HFFc6 (cell line): ENCODE data around the gene HSF5. TPM values are rescaled to one million over a fixed set of nuclear protein-coding genes. Genes with fewer than 3 reads are reported as not detected.
"Not testable (repeated sequence)": the region's sequence is repeated elsewhere in the genome, so short reads cannot be mapped to it uniquely, and the experiment has no call there.

Experiments
- DNase-seq: peaks from one replicate; pipeline ENCODE4 v3.0.0-alpha.2; 2018
- H3K27ac Mint-ChIP-seq: 2 replicates; pipeline ENCODE4 v1.8.0; 2020; ENCODE audit warnings: mild to moderate bottlenecking, mixed read lengths
- H3K27me3 Mint-ChIP-seq: 2 replicates; pipeline ENCODE4 v1.8.0; 2021; ENCODE audit warnings: mild to moderate bottlenecking, moderate library complexity, mixed read lengths; ENCODE audit not compliant: insufficient read depth
- H3K36me3 Mint-ChIP-seq: 2 replicates; pipeline ENCODE4 v1.8.0; 2021; ENCODE audit warnings: low read depth, mixed read lengths
- H3K4me1 Mint-ChIP-seq: 2 replicates; pipeline ENCODE4 v1.8.0; 2020; ENCODE audit warnings: low read depth, mixed read lengths
- H3K4me3 Mint-ChIP-seq: 2 replicates; pipeline ENCODE4 v1.8.0; 2020; ENCODE audit warnings: mild to moderate bottlenecking, moderate library complexity, mixed read lengths
- H3K9me3 Mint-ChIP-seq: 2 replicates; pipeline ENCODE4 v1.8.0; 2020; ENCODE audit warnings: mild to moderate bottlenecking, mixed read lengths
- total RNA-seq, 6 experiments: library from RNA; stranded (reverse); fragmentation: NEBNext Ultra II Directional; extraction: Animal tissue kit (Norgen Biotek cat#: 25700); gene quantifications; 2 replicates in 1 of 6; 3 replicates in 5 of 6; pipeline ENCODE4 v1.2.3, GENCODE V29; 2021
- TF ChIP-seq, protein P1 (sequence below): fragments of 200-600 bp; sonication (generic); IDR thresholded peaks from 2 replicates; pipeline ENCODE4 v1.5.0; 2021; ENCODE audit warnings: antibody characterized with exemption, mild to moderate bottlenecking

Gene HSF5
- total RNA-seq, 6 experiments from 2014 or later: not detected

GRCh38 chr17:58402047-58402446, 86.2 kb downstream of the HSF5 start:
- peak; percentile 50 for DNase-seq
- Mint-ChIP-seq H3K27me3 (peaks cover 20% of the 10 kb centered on the region), H3K4me1 (peaks cover 17% of the 10 kb centered on the region), H3K4me3 (no peak overlapping the region), H3K9me3 (no peaks in the 10 kb centered on the region), H3K36me3 (no peaks in the 10 kb centered on the region), H3K27ac (peak overlapping the region; percentile 18; the same call in 1 of the 2 replicates)
- TF ChIP-seq, protein P1, sequence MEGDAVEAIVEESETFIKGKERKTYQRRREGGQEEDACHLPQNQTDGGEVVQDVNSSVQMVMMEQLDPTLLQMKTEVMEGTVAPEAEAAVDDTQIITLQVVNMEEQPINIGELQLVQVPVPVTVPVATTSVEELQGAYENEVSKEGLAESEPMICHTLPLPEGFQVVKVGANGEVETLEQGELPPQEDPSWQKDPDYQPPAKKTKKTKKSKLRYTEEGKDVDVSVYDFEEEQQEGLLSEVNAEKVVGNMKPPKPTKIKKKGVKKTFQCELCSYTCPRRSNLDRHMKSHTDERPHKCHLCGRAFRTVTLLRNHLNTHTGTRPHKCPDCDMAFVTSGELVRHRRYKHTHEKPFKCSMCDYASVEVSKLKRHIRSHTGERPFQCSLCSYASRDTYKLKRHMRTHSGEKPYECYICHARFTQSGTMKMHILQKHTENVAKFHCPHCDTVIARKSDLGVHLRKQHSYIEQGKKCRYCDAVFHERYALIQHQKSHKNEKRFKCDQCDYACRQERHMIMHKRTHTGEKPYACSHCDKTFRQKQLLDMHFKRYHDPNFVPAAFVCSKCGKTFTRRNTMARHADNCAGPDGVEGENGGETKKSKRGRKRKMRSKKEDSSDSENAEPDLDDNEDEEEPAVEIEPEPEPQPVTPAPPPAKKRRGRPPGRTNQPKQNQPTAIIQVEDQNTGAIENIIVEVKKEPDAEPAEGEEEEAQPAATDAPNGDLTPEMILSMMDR: no peak

DNA sequence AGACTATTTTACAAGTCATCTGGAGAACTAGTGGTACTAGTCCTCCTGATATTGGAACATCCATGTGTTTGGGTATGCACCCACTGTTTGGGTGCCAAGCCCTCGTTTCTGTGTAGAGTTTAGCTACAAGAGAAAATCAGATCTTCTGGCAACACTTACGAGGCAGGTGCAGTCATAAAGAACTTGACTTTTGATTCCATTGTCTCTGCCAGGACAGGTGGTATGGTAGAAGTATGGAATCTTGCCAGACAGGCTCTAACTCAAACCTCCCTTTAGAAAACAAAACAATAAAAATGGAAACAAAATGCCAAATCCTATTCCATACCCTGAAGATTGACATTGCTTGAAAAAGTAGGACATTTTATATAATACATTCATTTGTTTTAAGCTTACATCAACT, 86.9 kb downstream of the HSF5 start:
- Mint-ChIP-seq H3K9me3 (no peaks in the 10 kb centered on the region), H3K4me3 (no peak overlapping the region), H3K27ac (no peak overlapping the region), H3K36me3 (no peaks in the 10 kb centered on the region), H3K27me3 (peaks cover 20% of the 10 kb centered on the region), H3K4me1 (peaks cover 17% of the 10 kb centered on the region)
- no peak for DNase-seq
- TF ChIP-seq, protein P1: no peak

GRCh38 chr17:58400826-58401225, 87.4 kb downstream of the HSF5 start:
- Mint-ChIP-seq H3K9me3 (no peaks in the 10 kb centered on the region), H3K4me3 (no peak overlapping the region), H3K27me3 (peaks cover 20% of the 10 kb centered on the region), H3K27ac (no peak overlapping the region), H3K4me1 (peaks cover 17% of the 10 kb centered on the region), H3K36me3 (no peaks in the 10 kb centered on the region)
- no peak for DNase-seq
- TF ChIP-seq, protein P1: no peak

DNA sequence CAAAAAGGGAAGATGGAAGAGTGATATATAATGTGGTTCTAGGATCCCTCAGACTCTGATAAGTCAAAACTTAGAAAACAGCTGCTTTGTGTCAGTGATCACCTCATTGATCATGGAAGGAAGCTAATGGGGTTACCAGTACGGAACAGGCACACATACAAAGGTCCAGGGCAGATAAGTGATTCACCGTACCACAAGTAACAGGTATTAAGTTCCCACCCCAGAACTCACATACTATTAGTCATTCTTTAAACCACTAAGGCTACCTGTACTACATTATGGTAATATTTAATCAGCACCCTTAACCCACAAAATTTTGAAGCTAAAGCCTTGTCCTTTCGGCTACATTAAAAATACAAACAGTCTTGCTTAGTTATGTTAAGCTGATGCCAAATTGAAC, 88.2 kb downstream of the HSF5 start:
- H3K4me1 Mint-ChIP-seq: peaks cover 17% of the 10 kb centered on the region
- no peak for DNase-seq
- H3K27me3 Mint-ChIP-seq: peaks cover 20% of the 10 kb centered on the region
- no peak overlapping the region for H3K27ac Mint-ChIP-seq
- H3K36me3 Mint-ChIP-seq: no peaks in the 10 kb centered on the region
- no peaks in the 10 kb centered on the region for H3K9me3 Mint-ChIP-seq
- no peak overlapping the region for H3K4me3 Mint-ChIP-seq
- TF ChIP-seq, protein P1: no peak

DNA sequence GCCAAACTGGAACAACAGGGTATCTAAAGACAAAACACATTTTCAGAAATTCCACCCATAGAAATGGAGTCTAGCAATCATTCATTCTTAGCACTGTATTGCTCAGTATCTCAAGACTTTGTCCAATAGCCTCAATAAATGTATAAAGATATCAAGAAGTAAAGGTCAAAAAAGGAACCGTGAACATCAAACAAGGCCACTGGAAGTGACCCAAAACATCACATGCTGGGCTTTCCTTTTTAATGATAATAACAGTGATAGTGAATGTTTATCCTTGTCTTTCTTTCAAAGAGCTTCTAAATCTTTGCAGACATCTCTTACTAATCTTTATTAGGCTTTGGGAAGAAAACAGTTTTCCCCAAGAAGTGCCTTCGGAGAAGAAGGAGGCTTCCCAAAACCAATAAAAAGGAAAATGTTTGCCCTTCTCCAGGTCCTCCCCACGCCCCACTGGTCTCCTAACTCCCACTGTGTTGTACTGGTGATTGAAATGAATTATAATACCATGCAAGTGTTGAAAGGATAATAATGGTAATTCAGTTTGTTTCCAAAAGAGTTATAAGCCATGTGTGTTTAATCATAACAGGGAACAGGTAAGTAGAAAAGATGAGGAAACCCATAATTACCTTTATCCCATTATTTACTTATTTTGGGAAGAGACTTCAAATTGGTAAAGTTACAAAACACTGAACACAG, 89.5 kb downstream of the HSF5 start:
- Mint-ChIP-seq H3K4me1 (peaks cover 17% of the 10 kb centered on the region), H3K27me3 (peaks cover 25% of the 10 kb centered on the region), H3K9me3 (no peaks in the 10 kb centered on the region), H3K27ac (no peak overlapping the region), H3K4me3 (no peak overlapping the region), H3K36me3 (no peaks in the 10 kb centered on the region)
- TF ChIP-seq, protein P1: no peak
- no peak for DNase-seq

DNA sequence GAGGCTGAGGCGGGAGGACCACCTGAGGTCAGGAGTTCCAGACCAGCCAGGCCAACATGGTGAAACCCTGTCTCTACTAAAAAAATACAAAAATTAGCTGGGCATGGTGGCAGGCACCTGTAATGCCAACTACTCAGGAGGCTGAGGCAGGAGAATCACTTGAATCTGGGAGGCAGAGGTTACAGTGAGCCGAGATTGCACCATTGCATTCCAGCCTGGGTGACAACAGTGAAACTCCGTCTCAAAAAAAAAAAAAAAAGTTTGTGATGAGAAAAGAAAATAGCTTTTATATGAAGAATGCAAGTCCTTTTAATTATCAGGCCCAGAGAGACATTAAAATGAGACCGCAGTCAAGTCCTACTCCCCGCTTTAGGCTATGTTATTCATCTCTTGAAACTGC, 90.8 kb downstream of the HSF5 start:
- Mint-ChIP-seq H3K27me3 (peaks cover 30% of the 10 kb centered on the region), H3K4me1 (peaks cover 11% of the 10 kb centered on the region)
- H3K4me3 Mint-ChIP-seq, H3K9me3 Mint-ChIP-seq, H3K27ac Mint-ChIP-seq, H3K36me3 Mint-ChIP-seq, DNase-seq: not testable (repeated sequence)
